Upper lobe of left lung (tissue), 6 donors: Measurements from ENCODE around the gene TBCCD1. TPM values are rescaled to one million over a fixed set of nuclear protein-coding genes. Genes with fewer than 3 reads are reported as not detected.
A peak's percentile ranks its signal among the peaks of the same experiment; 100 is the strongest.
"Not testable (repeated sequence)": the region's sequence is repeated elsewhere in the genome, so short reads cannot be mapped to it uniquely, and the experiment has no call there.

ENCODE experiments used
- ATAC-seq, 2 donors: fragments of 200-7000 bp; cut with Tn5 transposase; one replicate each; pipeline ENCODE4 v1.9.1; 2022; ENCODE audit warnings: mild to moderate bottlenecking in 2 of 2, moderate library complexity in 2 of 2; ENCODE audit not compliant: low FRiP score in 2 of 2
- DNase-seq, 2 donors: peaks; one replicate each; pipeline ENCODE4 v3.0.0-alpha.2; 2019 to 2020
- H3K27ac ChIP-seq, 4 donors: fragments of 200-600 bp; sonication (generic); one replicate each; pipeline ENCODE4 v1.5.1; 2016 to 2019
- H3K27me3 ChIP-seq, 4 donors: fragments of 200-600 bp; sonication (generic); one replicate each; pipeline ENCODE4 v1.5.1; 2017 to 2019
- H3K36me3 ChIP-seq, 4 donors: fragments of 200-600 bp; sonication (generic); one replicate each; pipeline ENCODE4 v1.5.1; 2016 to 2019
- H3K4me1 ChIP-seq, 4 donors: fragments of 200-600 bp; sonication (generic); one replicate each; pipeline ENCODE4 v1.5.1; 2018 to 2019
- H3K4me3 ChIP-seq, 4 donors: fragments of 200-600 bp; sonication (generic); one replicate each; pipeline ENCODE4 v1.5.1; 2017 to 2019; ENCODE audit warnings: mild to moderate bottlenecking in 2 of 4, moderate library complexity in 1 of 4
- H3K9me3 ChIP-seq, 4 donors: fragments of 200-600 bp; sonication (generic); one replicate each; pipeline ENCODE4 v1.5.1; 2018 to 2019
- EP300 ChIP-seq, 4 donors: sonication (generic); formaldehyde crosslinking; IDR thresholded peaks; one replicate each; pipeline ENCODE4 v1.5.1; 2017; ENCODE audit warnings: antibody characterized with exemption in 4 of 4, control low read depth in 2 of 4
- POLR2A ChIP-seq, 4 donors: fragments of 450-650 bp; IDR thresholded peaks; one replicate each; pipeline ENCODE4 v1.5.1; 2016 to 2017; ENCODE audit warnings: antibody characterized with exemption in 4 of 4, mild to moderate bottlenecking in 2 of 4
- POLR2AphosphoS5 ChIP-seq, 2 donors: sonication (generic); formaldehyde crosslinking; IDR thresholded peaks; one replicate each; pipeline ENCODE4 v1.5.1; 2017; ENCODE audit warnings: antibody characterized with exemption in 2 of 2
- WGBS, 2 donors: methylation state at CpG; one replicate each; pipeline ENCODE4 v1.1.5; 2017 to 2018; 5-methylcytosine and 5-hydroxymethylcytosine counted together
- total RNA-seq, 6 donors: library from RNA; depleted of rRNA in 4 of 6; stranded (reverse); fragments of >200 nt in 4 of 6; gene quantifications; one replicate each; pipeline versions ENCODE4 v1.1.0 to v1.2.1, GENCODE V29; 2016 to 2021
- TF ChIP-seq, protein P1 (sequence below), 6 experiments: fragments of 450-650 bp in 4 of 6; fragments of 200-600 bp in 2 of 6; sonication (generic) in 2 of 6; IDR thresholded peaks; one replicate each; pipeline ENCODE4 v1.5.1; 2016 to 2019; ENCODE audit warnings: antibody characterized with exemption in 6 of 6
- donor health status: DM: no; HTN: no; CAD: no; lungs with moderate emphysema.
- donor health status: DM: no; HTN: yes; CAD: no; lungs with severe emphysema.

Gene TBCCD1
- total RNA-seq, 6 donors from 2014 or later, result 8.3 to 20.4 (median 11.0) TPM

DNA sequence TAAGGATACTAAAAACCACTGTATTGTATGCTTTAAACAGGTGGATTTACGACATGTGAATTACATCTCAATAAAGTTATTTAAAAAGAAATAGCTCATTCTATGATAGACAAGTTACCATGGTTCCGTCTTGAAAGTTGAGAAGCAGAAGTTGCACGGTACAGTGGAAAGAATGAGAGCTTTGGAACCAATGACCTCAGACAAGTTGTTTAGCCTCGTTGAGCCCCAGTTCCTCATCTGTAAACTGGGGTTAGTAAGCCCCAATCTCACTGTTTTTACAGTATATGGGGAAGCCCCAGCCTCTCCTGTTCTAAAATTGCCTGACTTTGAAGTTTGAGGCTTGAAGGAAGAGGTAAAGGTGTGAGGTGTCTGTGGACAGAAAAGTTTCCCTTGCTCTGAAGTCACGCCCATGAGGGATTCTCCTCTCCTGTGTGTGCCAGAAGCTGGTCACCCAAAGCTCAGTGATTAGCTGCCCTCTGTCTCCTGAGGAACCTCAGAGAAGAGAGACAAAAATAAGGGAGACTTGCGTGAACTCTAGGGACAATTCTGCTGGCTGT lies 32.9 kb downstream of the TBCCD1 start:
- TF ChIP-seq EP300 (IDR thresholded peaks at IDR 0.05) (no peak), POLR2A (IDR thresholded peaks at IDR 0.05) (no peak), POLR2AphosphoS5 (IDR thresholded peaks at IDR 0.05) (no peak)
- TF ChIP-seq, protein P1, sequence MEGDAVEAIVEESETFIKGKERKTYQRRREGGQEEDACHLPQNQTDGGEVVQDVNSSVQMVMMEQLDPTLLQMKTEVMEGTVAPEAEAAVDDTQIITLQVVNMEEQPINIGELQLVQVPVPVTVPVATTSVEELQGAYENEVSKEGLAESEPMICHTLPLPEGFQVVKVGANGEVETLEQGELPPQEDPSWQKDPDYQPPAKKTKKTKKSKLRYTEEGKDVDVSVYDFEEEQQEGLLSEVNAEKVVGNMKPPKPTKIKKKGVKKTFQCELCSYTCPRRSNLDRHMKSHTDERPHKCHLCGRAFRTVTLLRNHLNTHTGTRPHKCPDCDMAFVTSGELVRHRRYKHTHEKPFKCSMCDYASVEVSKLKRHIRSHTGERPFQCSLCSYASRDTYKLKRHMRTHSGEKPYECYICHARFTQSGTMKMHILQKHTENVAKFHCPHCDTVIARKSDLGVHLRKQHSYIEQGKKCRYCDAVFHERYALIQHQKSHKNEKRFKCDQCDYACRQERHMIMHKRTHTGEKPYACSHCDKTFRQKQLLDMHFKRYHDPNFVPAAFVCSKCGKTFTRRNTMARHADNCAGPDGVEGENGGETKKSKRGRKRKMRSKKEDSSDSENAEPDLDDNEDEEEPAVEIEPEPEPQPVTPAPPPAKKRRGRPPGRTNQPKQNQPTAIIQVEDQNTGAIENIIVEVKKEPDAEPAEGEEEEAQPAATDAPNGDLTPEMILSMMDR (IDR thresholded peaks at IDR 0.05), result no peak
- Histone ChIP-seq H3K27me3 (no peaks in the 10 kb centered on the region), H3K9me3 (no peaks in the 10 kb centered on the region), H3K4me3 (no peak overlapping the region), H3K36me3 (peaks cover 0 to 3% (median 0%) of the 10 kb centered on the region in 4 donors), H3K27ac (no peak overlapping the region), H3K4me1 (no peaks in the 10 kb centered on the region)
- WGBS, 2 donors, result 64 to 79% methylated on average over 6 of the region's 6 CpGs
- DNase-seq (no peak), ATAC-seq (peak in 1 of 2 donors; percentile 78)

DNA sequence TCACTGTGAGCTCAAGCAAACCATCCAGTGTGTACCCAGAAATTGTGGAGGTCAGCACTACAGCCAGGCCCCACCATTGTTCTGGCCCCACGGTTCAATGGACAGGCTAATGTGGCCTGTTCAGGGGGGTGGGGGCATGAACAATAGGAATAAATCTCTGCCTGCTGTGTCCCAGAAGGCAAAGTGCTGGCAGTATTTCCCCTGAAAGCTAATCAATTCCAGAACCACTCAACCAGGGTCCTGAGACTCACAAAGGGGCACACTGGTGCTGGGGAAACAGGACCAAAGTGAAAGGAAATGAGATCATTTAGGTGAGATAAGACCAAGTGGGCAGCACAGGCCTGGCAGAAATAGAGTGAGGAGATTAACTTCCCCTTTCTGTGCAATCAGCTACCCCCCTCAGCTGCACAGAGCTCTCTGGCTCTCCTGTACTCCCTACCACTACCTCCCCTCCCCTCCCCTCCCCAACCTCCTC lies 34.5 kb downstream of the TBCCD1 start:
- no peaks in the 10 kb centered on the region for H3K27me3 ChIP-seq
- no peaks in the 10 kb centered on the region for H3K4me1 ChIP-seq
- H3K36me3 ChIP-seq, result no peaks in the 10 kb centered on the region
- TF ChIP-seq POLR2A (IDR thresholded peaks at IDR 0.05), result no peak
- TF ChIP-seq, protein P1 (IDR thresholded peaks at IDR 0.05), result no peak
- TF ChIP-seq EP300 (IDR thresholded peaks at IDR 0.05), result no peak
- TF ChIP-seq POLR2AphosphoS5 (IDR thresholded peaks at IDR 0.05), result no peak
- peak in 1 of 2 donors; percentile 50 for ATAC-seq
- no peak for DNase-seq
- H3K27ac ChIP-seq, result no peak overlapping the region
- WGBS, 2 donors, result 25 to 44% methylated on average over 1 of the region's 1 CpG
- H3K9me3 ChIP-seq, result no peaks in the 10 kb centered on the region
- no peak overlapping the region for H3K4me3 ChIP-seq

DNA sequence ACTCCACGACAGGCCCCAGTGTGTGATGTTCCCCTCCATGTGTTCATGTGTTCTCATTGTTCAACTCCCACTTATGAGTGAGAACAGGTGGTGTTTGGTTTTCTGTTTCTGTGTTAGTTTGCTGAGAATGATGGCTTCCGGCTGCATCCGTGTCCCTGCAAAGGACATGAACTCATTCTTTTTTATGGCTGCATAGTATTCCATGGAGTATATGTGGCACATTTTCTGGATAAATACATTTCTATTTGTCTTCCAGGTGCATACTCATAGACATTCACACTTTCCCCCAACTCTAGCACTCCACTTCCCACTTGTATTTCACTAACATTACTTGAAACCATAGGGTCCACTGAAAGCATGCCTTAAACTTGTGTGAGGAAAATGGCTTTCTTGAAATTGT lies 35.4 kb downstream of the TBCCD1 start:
- H3K36me3 ChIP-seq, H3K27me3 ChIP-seq, H3K9me3 ChIP-seq, H3K27ac ChIP-seq, H3K4me3 ChIP-seq, H3K4me1 ChIP-seq, ATAC-seq, DNase-seq: not testable (repeated sequence)
- 96 to 97% methylated on average over 3 of the region's 3 CpGs for WGBS, 2 donors

DNA sequence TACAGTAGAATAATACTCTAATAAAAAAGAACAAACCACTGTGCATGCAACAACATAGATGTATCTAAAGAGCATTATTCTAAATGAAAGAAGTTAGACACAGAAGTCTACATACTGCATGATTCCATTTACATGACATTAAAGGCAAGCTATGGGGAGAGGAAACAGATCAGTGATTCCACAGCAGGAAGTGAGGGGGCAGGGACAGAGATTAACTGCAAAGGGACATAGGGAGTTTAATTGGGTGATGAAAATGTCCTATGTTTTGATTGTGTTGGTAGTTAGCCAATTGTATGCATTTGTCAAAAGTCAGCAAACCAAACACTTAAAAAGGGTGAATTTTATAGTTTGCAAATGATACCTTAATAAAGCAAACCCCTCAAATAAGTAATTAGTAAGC lies 36.7 kb downstream of the TBCCD1 start:
- H3K27me3 ChIP-seq, result no peaks in the 10 kb centered on the region
- no peak for DNase-seq
- no peaks in the 10 kb centered on the region for H3K36me3 ChIP-seq
- no peak for ATAC-seq
- no peak overlapping the region for H3K4me3 ChIP-seq
- no peak for TF ChIP-seq POLR2A (IDR thresholded peaks at IDR 0.05)
- TF ChIP-seq, protein P1 (IDR thresholded peaks at IDR 0.05), result no peak
- no peak for TF ChIP-seq POLR2AphosphoS5 (IDR thresholded peaks at IDR 0.05)
- TF ChIP-seq EP300 (IDR thresholded peaks at IDR 0.05), result no peak
- H3K4me1 ChIP-seq, result no peaks in the 10 kb centered on the region
- no peaks in the 10 kb centered on the region for H3K9me3 ChIP-seq
- no peak overlapping the region for H3K27ac ChIP-seq

DNA sequence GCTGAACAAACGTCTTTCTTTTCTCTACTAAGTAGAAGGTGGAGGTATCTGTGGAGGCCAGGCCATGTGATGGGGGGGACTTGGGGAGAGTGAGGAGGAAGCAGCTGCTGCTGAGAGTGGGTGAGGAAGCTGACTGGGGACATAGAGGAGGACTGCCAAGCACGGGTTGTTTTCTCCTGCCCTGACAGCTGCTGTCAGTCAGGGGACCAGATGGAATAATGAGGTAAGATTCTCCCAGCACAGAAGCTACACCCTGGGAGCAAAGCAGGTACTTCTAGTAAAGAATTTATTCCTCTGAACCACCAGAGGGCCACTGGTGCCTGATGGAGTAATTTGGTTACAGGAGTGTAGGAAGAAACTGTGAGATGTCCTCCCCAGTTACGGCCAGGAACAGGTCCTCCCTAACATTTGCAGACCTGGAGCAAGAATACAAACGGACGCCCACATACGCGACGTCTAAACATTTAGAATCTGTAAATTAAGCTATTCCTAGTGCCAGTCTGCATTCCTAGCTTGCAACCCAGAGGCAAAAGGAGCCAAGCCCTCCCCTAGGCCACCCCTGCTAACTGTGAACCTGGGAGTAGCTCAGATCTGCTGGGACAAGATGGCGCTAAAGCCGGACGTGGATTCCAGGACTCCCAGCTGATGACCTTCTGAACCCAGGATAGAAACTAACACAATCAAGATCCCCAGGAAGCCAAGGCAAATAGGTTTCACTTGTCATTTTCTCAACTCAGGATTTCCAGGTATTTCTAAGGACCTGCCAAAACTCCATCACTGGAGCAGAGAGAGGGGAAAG lies 37.7 kb downstream of the TBCCD1 start:
- Histone ChIP-seq H3K4me3 (no peak overlapping the region), H3K27ac (no peak overlapping the region), H3K27me3 (no peaks in the 10 kb centered on the region), H3K36me3 (no peaks in the 10 kb centered on the region), H3K4me1 (no peaks in the 10 kb centered on the region), H3K9me3 (no peaks in the 10 kb centered on the region)
- no peak for DNase-seq
- TF ChIP-seq POLR2AphosphoS5 (IDR thresholded peaks at IDR 0.05) (no peak), POLR2A (IDR thresholded peaks at IDR 0.05) (no peak), EP300 (IDR thresholded peaks at IDR 0.05) (no peak)
- TF ChIP-seq, protein P1 (IDR thresholded peaks at IDR 0.05), result no peak
- 73% methylated on average over 11 of the region's 11 CpGs for WGBS, 2 donors
- no peak for ATAC-seq
